ENCODE data around the gene FOXA3. TPM values are rescaled to one million over a fixed set of nuclear protein-coding genes. Genes with fewer than 3 reads are reported as not detected.
A peak's percentile ranks its signal among the peaks of the same experiment; 100 is the strongest.

Gene FOXA3
- total RNA-seq, 1 experiment from 2014 or later = 22.2 TPM

DNA sequence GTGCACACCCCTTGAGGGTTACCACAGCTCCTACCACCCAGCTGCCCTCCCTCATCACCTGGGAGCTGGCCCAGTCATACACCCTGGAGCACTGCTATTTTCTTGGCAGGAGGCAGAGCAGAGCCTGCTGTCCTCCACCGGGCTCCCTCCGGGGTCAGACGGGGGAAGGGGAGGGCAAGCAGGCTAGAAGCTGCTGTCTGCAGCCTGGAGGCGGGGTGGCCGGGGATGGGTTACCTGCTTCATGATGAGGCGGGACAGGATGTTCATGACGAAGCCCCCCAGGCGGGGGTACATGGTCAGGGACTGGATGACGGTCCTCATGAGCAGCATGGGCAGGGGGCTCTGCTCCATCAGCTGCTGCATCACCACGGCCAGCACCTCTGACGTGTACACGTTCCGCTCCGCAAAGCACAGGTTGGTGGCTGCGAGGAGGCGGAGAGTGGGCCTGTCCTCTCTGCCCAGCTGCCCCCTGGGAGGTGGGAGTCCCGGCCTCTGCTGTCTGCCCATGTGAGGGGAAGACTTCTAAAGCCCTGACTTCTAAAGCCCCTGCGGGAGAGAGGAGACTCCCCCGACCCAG, 46.3 kb upstream of the FOXA3 start:
- Histone ChIP-seq H3K14ac (ENCODE audit: insufficient read depth, low read length) (no peak overlapping the region), H3K4me1 (ENCODE audit: insufficient read depth, low read length) (0 out of 2 replicates have a peak, but pooled peaks cover 1% of the 10 kb centered on the region), H3K56ac (ENCODE audit: insufficient read length, low read depth, low read length) (no peak overlapping the region), H3K27me3 (ENCODE audit: insufficient read depth, low read length) (no peaks in the 10 kb centered on the region), H3K18ac (ENCODE audit: insufficient read length, low read depth, low read length) (no peak overlapping the region), H3K23me2 (ENCODE audit: insufficient read length, low read depth, low read length, poor library complexity, severe bottlenecking) (peaks cover 13% of the 10 kb centered on the region), H3K9ac (ENCODE audit: extremely low read depth, insufficient read length, low read length) (no peak overlapping the region), H4K8ac (replicated peaks; ENCODE audit: insufficient read length, low read depth, low read length) (no peak overlapping the region), H3T11ph (ENCODE audit: low read length) (no peak overlapping the region), H3K79me2 (ENCODE audit: insufficient read depth, low read length) (no peaks in the 10 kb centered on the region), H2AK5ac (ENCODE audit: insufficient read length, low read length) (no peak overlapping the region), H2AFZ (ENCODE audit: low read length) (no peak overlapping the region), H2BK5ac (ENCODE audit: insufficient read length, low read length) (no peak overlapping the region), H3K79me1 (ENCODE audit: insufficient read depth, low read depth, low read length, poor library complexity, severe bottlenecking) (no peaks in the 10 kb centered on the region), H4K5ac (ENCODE audit: insufficient read length, low read depth, low read length) (no peak overlapping the region), H2BK12ac (ENCODE audit: insufficient read length, low read depth, low read length) (no peak overlapping the region), H2BK15ac (ENCODE audit: low read depth, low read length) (no peak overlapping the region), H3K9me3 (ENCODE audit: control insufficient read depth, low read depth, low read length) (no peaks in the 10 kb centered on the region), H3K23ac (ENCODE audit: insufficient read length, low read depth, low read length) (no peak overlapping the region), H4K91ac (ENCODE audit: insufficient read length, low read depth, low read length) (no peak overlapping the region), H4K20me1 (ENCODE audit: control insufficient read depth, insufficient read depth, insufficient read length) (no peaks in the 10 kb centered on the region), H3K27ac (ENCODE audit: insufficient read length, low read depth, low read length) (no peak overlapping the region), H3K4ac (ENCODE audit: low read depth, low read length) (no peak overlapping the region), H2BK20ac (ENCODE audit: low read depth, low read length, poor library complexity, severe bottlenecking) (no peak overlapping the region), H3K4me2 (ENCODE audit: insufficient read depth, insufficient read length, low read length) (no peak overlapping the region), H2BK120ac (ENCODE audit: low read depth, low read length, poor library complexity, severe bottlenecking) (no peak overlapping the region)
- no peak for TF ChIP-seq CTCF (conservative IDR thresholded peaks at IDR 0.05)
- peaks cover 3% of the 10 kb centered on the region for H3K27me3 Mint-ChIP-seq (ENCODE audit: low read depth)
- peaks cover 24 to 40% of the 10 kb centered on the region in 2 experiments for H3K4me1 Mint-ChIP-seq
- peak overlapping the region in 1 of 2 experiments; percentile 95; a peak in 2 of 5 replicates for H3K4me3 Mint-ChIP-seq
- no peaks in the 10 kb centered on the region for H3K9me3 Mint-ChIP-seq
- peak; percentile 70 for DNase-seq
- peak overlapping the region in 2 of 3 experiments; percentile 76 to 90; a peak in 4 of 7 replicates for H3K27ac Mint-ChIP-seq
- H3K36me3 Mint-ChIP-seq (ENCODE audit: insufficient read depth in 1 of 3, low read depth in 3 of 3) = peaks cover 8 to 41% (median 38%) of the 10 kb centered on the region in 3 experiments; a peak in 6 of 7 replicates
- WGBS (ENCODE audit: extremely low coverage, insufficient read length, low lambda C conversion rate) = no CpG with 5 or more reads among the region's 19 CpGs
